DOHH2 (cell line): ENCODE results near the gene PIGS.

Source experiments
- H3F3A ChIP-seq: fragments of 200-600 bp; sonication (generic), shearing (Covaris generic); 2 replicates; pipeline ENCODE4 v1.6.0; 2016; ENCODE audit warnings: antibody characterized with exemption, mild to moderate bottlenecking; ENCODE audit not compliant: control insufficient read depth, insufficient read depth
- H3K27ac ChIP-seq: fragments of 200-600 bp; sonication (generic); 2 replicates; pipeline ENCODE4 v1.5.1; 2014; ENCODE audit warnings: low read depth, mild to moderate bottlenecking, low read length, moderate library complexity
- H3K27me3 ChIP-seq: fragments of 200-600 bp; sonication (generic); 2 replicates; pipeline ENCODE4 v1.6.1; 2014; ENCODE audit warnings: mild to moderate bottlenecking, low read length, mixed read lengths; ENCODE audit not compliant: control insufficient read depth
- H3K36me3 ChIP-seq: fragments of 200-600 bp; sonication (generic); 2 replicates; pipeline ENCODE4 v1.6.1; 2014; ENCODE audit warnings: mild to moderate bottlenecking, low read length, moderate library complexity, mixed read lengths; ENCODE audit not compliant: control insufficient read depth
- H3K4me1 ChIP-seq: fragments of 200-600 bp; sonication (generic); 2 replicates; pipeline ENCODE4 v1.6.1; 2014; ENCODE audit warnings: mild to moderate bottlenecking, low read length, mixed read lengths; ENCODE audit not compliant: control insufficient read depth
- H3K4me2 ChIP-seq: fragments of 200-600 bp; sonication (generic); 2 replicates; pipeline ENCODE4 v1.6.0; 2014; ENCODE audit warnings: mild to moderate bottlenecking, low read length, moderate library complexity
- H3K4me3 ChIP-seq: fragments of 200-600 bp; sonication (generic); 2 replicates; pipeline ENCODE4 v1.5.1; 2014; ENCODE audit warnings: mild to moderate bottlenecking, low read length, mixed read lengths
- H3K79me2 ChIP-seq: fragments of 200-600 bp; sonication (generic); 2 replicates; pipeline ENCODE4 v1.6.1; 2014; ENCODE audit warnings: mild to moderate bottlenecking, low read length, mixed read lengths; ENCODE audit not compliant: control insufficient read depth
- H3K9me2 ChIP-seq: fragments of 200-600 bp; sonication (generic); replicated peaks from 2 replicates; pipeline ENCODE4 v1.6.1; 2014; ENCODE audit warnings: mild to moderate bottlenecking, low read length, mixed read lengths; ENCODE audit not compliant: control insufficient read depth
- H3K9me3 ChIP-seq: fragments of 200-600 bp; sonication (generic); 2 replicates; pipeline ENCODE4 v1.6.1; 2014; ENCODE audit warnings: antibody characterized with exemption, low read length, mixed read lengths; ENCODE audit not compliant: control insufficient read depth, insufficient read depth
- H4K20me1 ChIP-seq: fragments of 200-600 bp; sonication (generic); 2 replicates; pipeline ENCODE4 v1.6.0; 2014; ENCODE audit warnings: low read depth, mild to moderate bottlenecking, antibody characterized with exemption, low read length, moderate library complexity; ENCODE audit not compliant: control insufficient read depth, insufficient read depth
- EZH2phosphoT487 ChIP-seq: fragments of 200-600 bp; sonication (generic); IDR thresholded peaks from 2 replicates; pipeline ENCODE4 v1.6.1; 2017; ENCODE audit warnings: borderline replicate concordance, mild to moderate bottlenecking, antibody characterized with exemption, low read length, moderate library complexity, mixed read lengths
- TF ChIP-seq, protein P1 (sequence below): fragments of 200-600 bp; sonication (generic); IDR thresholded peaks from one replicate; pipeline ENCODE4 v1.5.1; 2014; ENCODE audit warnings: antibody characterized with exemption, mild to moderate bottlenecking, low read depth, low read length; ENCODE audit not compliant: poor library complexity, severe bottlenecking

The PIGS gene

GRCh38 chr17:28567604-28568003, 3.7 kb downstream of the PIGS start:
- Histone ChIP-seq H3K9me3 (no peaks in the 10 kb centered on the region), H3K4me1 (peaks cover 48% of the 10 kb centered on the region), H3K9me2 (no peaks in the 10 kb centered on the region), H3K4me3 (peak overlapping the region; percentile 54), H3K4me2 (peak overlapping the region; percentile 65), H3K79me2 (peaks cover 43% of the 10 kb centered on the region), H3K27me3 (no peaks in the 10 kb centered on the region), H3K27ac (no peak overlapping the region), H3F3A (peaks cover 11% of the 10 kb centered on the region), H3K36me3 (peaks cover 26% of the 10 kb centered on the region), H4K20me1 (peaks cover 8% of the 10 kb centered on the region)
- TF ChIP-seq, protein P1, sequence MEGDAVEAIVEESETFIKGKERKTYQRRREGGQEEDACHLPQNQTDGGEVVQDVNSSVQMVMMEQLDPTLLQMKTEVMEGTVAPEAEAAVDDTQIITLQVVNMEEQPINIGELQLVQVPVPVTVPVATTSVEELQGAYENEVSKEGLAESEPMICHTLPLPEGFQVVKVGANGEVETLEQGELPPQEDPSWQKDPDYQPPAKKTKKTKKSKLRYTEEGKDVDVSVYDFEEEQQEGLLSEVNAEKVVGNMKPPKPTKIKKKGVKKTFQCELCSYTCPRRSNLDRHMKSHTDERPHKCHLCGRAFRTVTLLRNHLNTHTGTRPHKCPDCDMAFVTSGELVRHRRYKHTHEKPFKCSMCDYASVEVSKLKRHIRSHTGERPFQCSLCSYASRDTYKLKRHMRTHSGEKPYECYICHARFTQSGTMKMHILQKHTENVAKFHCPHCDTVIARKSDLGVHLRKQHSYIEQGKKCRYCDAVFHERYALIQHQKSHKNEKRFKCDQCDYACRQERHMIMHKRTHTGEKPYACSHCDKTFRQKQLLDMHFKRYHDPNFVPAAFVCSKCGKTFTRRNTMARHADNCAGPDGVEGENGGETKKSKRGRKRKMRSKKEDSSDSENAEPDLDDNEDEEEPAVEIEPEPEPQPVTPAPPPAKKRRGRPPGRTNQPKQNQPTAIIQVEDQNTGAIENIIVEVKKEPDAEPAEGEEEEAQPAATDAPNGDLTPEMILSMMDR, result no peak
- TF ChIP-seq EZH2phosphoT487, result no peak

DNA sequence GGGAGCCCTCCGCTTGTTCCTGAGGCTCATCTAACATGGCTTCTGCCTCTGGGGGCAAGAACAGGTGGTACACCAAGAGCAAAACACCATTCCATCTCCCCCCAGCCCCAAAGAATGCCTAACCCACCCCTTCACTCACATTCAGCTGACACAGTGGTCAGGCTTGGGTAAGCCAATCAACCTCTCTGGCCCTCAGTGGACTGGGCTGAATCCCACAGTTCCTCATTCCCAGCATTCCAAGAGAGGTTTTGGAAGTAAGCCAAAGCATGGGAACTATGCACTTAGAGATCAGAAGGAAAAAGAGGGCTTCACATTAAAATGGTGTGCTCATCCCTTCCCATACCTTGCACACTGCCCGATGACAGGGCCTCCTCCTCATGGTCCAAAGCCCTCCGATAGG, 7.8 kb downstream of the PIGS start:
- no peak overlapping the region for H3K4me2 ChIP-seq
- H3K4me3 ChIP-seq, result no peak overlapping the region
- peaks cover 8% of the 10 kb centered on the region for H4K20me1 ChIP-seq
- H3K27me3 ChIP-seq, result no peaks in the 10 kb centered on the region
- H3K36me3 ChIP-seq, result peaks cover 33% of the 10 kb centered on the region
- no peaks in the 10 kb centered on the region for H3K9me2 ChIP-seq
- H3F3A ChIP-seq, result peaks cover 12% of the 10 kb centered on the region
- H3K79me2 ChIP-seq, result peaks cover 24% of the 10 kb centered on the region
- TF ChIP-seq EZH2phosphoT487, result no peak
- TF ChIP-seq, protein P1, result no peak
- H3K9me3 ChIP-seq, result no peaks in the 10 kb centered on the region
- H3K4me1 ChIP-seq, result peaks cover 19% of the 10 kb centered on the region
- no peak overlapping the region for H3K27ac ChIP-seq

DNA sequence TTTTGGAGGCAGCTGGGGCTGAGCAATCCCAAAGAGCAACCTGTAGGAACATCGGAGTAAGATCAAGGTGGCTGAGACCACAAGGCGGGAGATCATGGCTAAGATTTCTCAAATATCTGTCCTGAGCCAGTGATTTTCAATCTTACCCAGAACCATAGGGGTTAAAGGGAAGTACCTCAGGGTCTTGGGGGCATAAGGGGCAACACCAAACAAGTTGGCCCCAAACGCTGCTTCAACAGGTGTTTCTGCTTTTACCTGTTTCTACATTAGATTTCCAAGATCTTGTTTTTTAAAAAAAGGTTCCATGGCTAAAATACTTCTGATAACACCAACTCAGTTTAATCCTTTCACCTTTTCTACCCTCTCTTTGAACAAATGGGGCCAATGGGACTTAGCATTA, 16.3 kb downstream of the PIGS start:
- Histone ChIP-seq H3K27ac (no peak overlapping the region), H3K36me3 (peaks cover 47% of the 10 kb centered on the region), H3K79me2 (peaks cover 6% of the 10 kb centered on the region; the same call in 1 of the 2 replicates), H3K9me2 (no peaks in the 10 kb centered on the region), H3K4me2 (no peak overlapping the region), H3K4me1 (peaks cover 24% of the 10 kb centered on the region), H4K20me1 (no peaks in the 10 kb centered on the region), H3F3A (no peaks in the 10 kb centered on the region), H3K27me3 (no peaks in the 10 kb centered on the region), H3K9me3 (no peaks in the 10 kb centered on the region), H3K4me3 (no peak overlapping the region)
- no peak for TF ChIP-seq EZH2phosphoT487
- TF ChIP-seq, protein P1, result no peak
